Measurements from ENCODE around the gene BCCIP. TPM values are rescaled to one million over a fixed set of nuclear protein-coding genes. Genes with fewer than 3 reads are reported as not detected.

Gene BCCIP
- total RNA-seq, 1 donor from 2014 or later: 68.1 TPM

DNA sequence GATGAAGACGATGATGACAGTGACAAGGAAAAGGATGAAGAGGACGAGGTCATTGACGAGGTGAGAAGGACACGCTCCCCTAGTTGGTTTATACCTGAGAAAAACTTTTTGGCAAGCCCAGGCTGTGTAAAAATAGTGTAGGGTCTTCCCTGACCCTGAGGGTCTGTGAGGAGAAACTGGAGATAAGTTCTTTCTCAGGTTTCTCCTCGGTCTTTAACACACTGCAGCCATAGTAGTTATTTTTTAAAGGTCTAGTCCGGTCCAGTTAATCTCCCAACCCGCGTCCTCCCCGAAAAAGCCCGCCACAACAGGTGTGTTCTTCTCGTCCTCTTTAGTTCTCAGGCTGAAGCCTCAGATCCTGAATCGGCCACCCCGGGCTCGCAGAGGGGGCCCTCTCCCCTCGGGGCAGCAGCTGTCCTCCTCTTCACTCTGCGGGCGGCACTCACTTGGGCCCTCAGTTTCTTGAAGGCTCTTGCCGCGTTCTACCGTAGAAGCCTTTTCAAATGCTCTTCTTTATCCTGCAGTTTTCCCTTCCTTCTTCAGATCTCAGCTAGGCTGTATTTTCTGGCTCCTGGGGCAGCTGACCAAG lies 411 bp downstream of the BCCIP start:
- peaks cover 10% of the 10 kb centered on the region for H3K36me3 Mint-ChIP-seq (ENCODE audit: low read depth, unreplicated experiment)
- Histone ChIP-seq H3K4me3 (ENCODE audit: insufficient read depth, low read depth, low read length) (peak overlapping the region; percentile 98), H3K27ac (ENCODE audit: low read depth, low read length) (peak overlapping the region; percentile 99), H3K4me1 (ENCODE audit: insufficient read depth, low read length) (peaks cover 15% of the 10 kb centered on the region), H3K79me2 (ENCODE audit: insufficient read depth, low read length) (peaks cover 62% of the 10 kb centered on the region), H3K4me2 (ENCODE audit: low read length) (peak overlapping the region; percentile 90), H3K27me3 (ENCODE audit: insufficient read depth, low read length) (no peaks in the 10 kb centered on the region), H4K20me1 (ENCODE audit: insufficient read depth, low read length) (peaks cover 30% of the 10 kb centered on the region), H3K9me3 (ENCODE audit: insufficient read depth, low read depth, low read length) (no peaks in the 10 kb centered on the region), H2AFZ (ENCODE audit: low read depth, low read length) (peak overlapping the region; percentile 98), H3K36me3 (ENCODE audit: insufficient read depth, low read length) (peaks cover 15% of the 10 kb centered on the region), H3K9ac (ENCODE audit: low read length) (peak overlapping the region; percentile 94)
- no peak for FAIRE-seq
- no peak for DNase-seq (ENCODE audit: low read depth)
- TF ChIP-seq EZH2 (IDR thresholded peaks at IDR 0.05; ENCODE audit: insufficient read depth, low read length): no peak
- TF ChIP-seq, protein P1, sequence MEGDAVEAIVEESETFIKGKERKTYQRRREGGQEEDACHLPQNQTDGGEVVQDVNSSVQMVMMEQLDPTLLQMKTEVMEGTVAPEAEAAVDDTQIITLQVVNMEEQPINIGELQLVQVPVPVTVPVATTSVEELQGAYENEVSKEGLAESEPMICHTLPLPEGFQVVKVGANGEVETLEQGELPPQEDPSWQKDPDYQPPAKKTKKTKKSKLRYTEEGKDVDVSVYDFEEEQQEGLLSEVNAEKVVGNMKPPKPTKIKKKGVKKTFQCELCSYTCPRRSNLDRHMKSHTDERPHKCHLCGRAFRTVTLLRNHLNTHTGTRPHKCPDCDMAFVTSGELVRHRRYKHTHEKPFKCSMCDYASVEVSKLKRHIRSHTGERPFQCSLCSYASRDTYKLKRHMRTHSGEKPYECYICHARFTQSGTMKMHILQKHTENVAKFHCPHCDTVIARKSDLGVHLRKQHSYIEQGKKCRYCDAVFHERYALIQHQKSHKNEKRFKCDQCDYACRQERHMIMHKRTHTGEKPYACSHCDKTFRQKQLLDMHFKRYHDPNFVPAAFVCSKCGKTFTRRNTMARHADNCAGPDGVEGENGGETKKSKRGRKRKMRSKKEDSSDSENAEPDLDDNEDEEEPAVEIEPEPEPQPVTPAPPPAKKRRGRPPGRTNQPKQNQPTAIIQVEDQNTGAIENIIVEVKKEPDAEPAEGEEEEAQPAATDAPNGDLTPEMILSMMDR (IDR thresholded peaks at IDR 0.05; ENCODE audit: insufficient read depth, low read depth, low read length): no peak
- H3K4me1 Mint-ChIP-seq (ENCODE audit: low read depth, unreplicated experiment): peaks cover 7% of the 10 kb centered on the region
- H3K27ac Mint-ChIP-seq (ENCODE audit: unreplicated experiment): no peak overlapping the region
- no peaks in the 10 kb centered on the region for H3K27me3 Mint-ChIP-seq (ENCODE audit: low read depth, unreplicated experiment)
- H3K4me3 Mint-ChIP-seq (ENCODE audit: unreplicated experiment): no peak overlapping the region
- no peaks in the 10 kb centered on the region for H3K9me3 Mint-ChIP-seq (ENCODE audit: unreplicated experiment)

- no peak overlapping the region for H3K4me3 Mint-ChIP-seq (ENCODE audit: unreplicated experiment)
- H4K20me1 ChIP-seq (ENCODE audit: insufficient read depth, low read length): peaks cover 33% of the 10 kb centered on the region
- peaks cover 15% of the 10 kb centered on the region for H3K4me1 ChIP-seq (ENCODE audit: insufficient read depth, low read length)
- no peaks in the 10 kb centered on the region for H3K27me3 ChIP-seq (ENCODE audit: insufficient read depth, low read length)
- no peaks in the 10 kb centered on the region for H3K27me3 Mint-ChIP-seq (ENCODE audit: low read depth, unreplicated experiment)
- peak overlapping the region; percentile 98 for H3K4me3 ChIP-seq (ENCODE audit: insufficient read depth, low read depth, low read length)
- H3K79me2 ChIP-seq (ENCODE audit: insufficient read depth, low read length): peaks cover 65% of the 10 kb centered on the region
- DNase-seq (ENCODE audit: low read depth): peak; percentile 47
- no peak overlapping the region for H2AFZ ChIP-seq (ENCODE audit: low read depth, low read length)
- H3K9ac ChIP-seq (ENCODE audit: low read length): peak overlapping the region; percentile 94
- no peak overlapping the region for H3K27ac ChIP-seq (ENCODE audit: low read depth, low read length)
- no peaks in the 10 kb centered on the region for H3K9me3 ChIP-seq (ENCODE audit: insufficient read depth, low read depth, low read length)
- no peak for FAIRE-seq
- TF ChIP-seq EZH2 (IDR thresholded peaks at IDR 0.05; ENCODE audit: insufficient read depth, low read length): no peak
- TF ChIP-seq, protein P1 (IDR thresholded peaks at IDR 0.05; ENCODE audit: insufficient read depth, low read depth, low read length): no peak
- peaks cover 24% of the 10 kb centered on the region for H3K36me3 ChIP-seq (ENCODE audit: insufficient read depth, low read length)
- H3K27ac Mint-ChIP-seq (ENCODE audit: unreplicated experiment): no peak overlapping the region
- no peaks in the 10 kb centered on the region for H3K9me3 Mint-ChIP-seq (ENCODE audit: unreplicated experiment)
- peaks cover 7% of the 10 kb centered on the region for H3K4me1 Mint-ChIP-seq (ENCODE audit: low read depth, unreplicated experiment)
- H3K36me3 Mint-ChIP-seq (ENCODE audit: low read depth, unreplicated experiment): peaks cover 17% of the 10 kb centered on the region
- peak overlapping the region; percentile 90 for H3K4me2 ChIP-seq (ENCODE audit: low read length)
Measured at GRCh38 chr10:125824736-125825135, 1.4 kb downstream of the BCCIP start.

DNA sequence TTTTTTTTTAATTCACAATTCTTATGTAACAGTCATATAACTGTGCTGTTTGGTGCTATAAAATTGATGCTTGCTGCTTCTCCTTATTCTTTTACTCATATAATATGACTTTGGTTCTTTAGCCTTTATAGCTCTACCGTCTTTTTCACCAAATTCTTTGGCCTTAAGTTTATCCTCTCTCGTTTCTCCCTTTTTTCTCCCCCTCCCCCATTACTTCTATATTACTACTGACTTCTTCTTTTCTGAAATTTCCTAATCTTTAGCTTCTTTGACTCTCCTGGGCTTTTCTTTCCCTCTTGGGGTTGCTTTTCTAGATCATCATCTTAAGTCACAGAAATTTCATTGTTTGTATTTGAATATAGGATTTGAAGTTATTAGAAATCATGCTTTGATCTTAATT lies 3.8 kb downstream of the BCCIP start:
- H3K4me3 Mint-ChIP-seq (ENCODE audit: unreplicated experiment): no peak overlapping the region
- H3K27ac ChIP-seq (ENCODE audit: low read depth, low read length): no peak overlapping the region
- no peak overlapping the region for H3K27ac Mint-ChIP-seq (ENCODE audit: unreplicated experiment)
- peaks cover 40% of the 10 kb centered on the region for H3K36me3 ChIP-seq (ENCODE audit: insufficient read depth, low read length)
- peaks cover 59% of the 10 kb centered on the region for H3K79me2 ChIP-seq (ENCODE audit: insufficient read depth, low read length)
- no peaks in the 10 kb centered on the region for H3K9me3 Mint-ChIP-seq (ENCODE audit: unreplicated experiment)
- no peak overlapping the region for H3K4me3 ChIP-seq (ENCODE audit: insufficient read depth, low read depth, low read length)
- peaks cover 3% of the 10 kb centered on the region for H3K4me1 Mint-ChIP-seq (ENCODE audit: low read depth, unreplicated experiment)
- no peaks in the 10 kb centered on the region for H3K27me3 ChIP-seq (ENCODE audit: insufficient read depth, low read length)
- peaks cover 17% of the 10 kb centered on the region for H3K36me3 Mint-ChIP-seq (ENCODE audit: low read depth, unreplicated experiment)
- H3K9ac ChIP-seq (ENCODE audit: low read length): no peak overlapping the region
- DNase-seq (ENCODE audit: low read depth): no peak
- TF ChIP-seq, protein P1 (IDR thresholded peaks at IDR 0.05; ENCODE audit: insufficient read depth, low read depth, low read length): no peak
- TF ChIP-seq EZH2 (IDR thresholded peaks at IDR 0.05; ENCODE audit: insufficient read depth, low read length): no peak
- H3K27me3 Mint-ChIP-seq (ENCODE audit: low read depth, unreplicated experiment): no peaks in the 10 kb centered on the region
- H4K20me1 ChIP-seq (ENCODE audit: insufficient read depth, low read length): peaks cover 33% of the 10 kb centered on the region
- no peak for FAIRE-seq
- peaks cover 11% of the 10 kb centered on the region for H3K4me1 ChIP-seq (ENCODE audit: insufficient read depth, low read length)
- no peak overlapping the region for H3K4me2 ChIP-seq (ENCODE audit: low read length)
- H2AFZ ChIP-seq (ENCODE audit: low read depth, low read length): no peak overlapping the region
- no peaks in the 10 kb centered on the region for H3K9me3 ChIP-seq (ENCODE audit: insufficient read depth, low read depth, low read length)

All from astrocyte (in vitro differentiated cells and primary cell).